ENCODE data around the gene IGHMBP2. TPM values are rescaled to one million over a fixed set of nuclear protein-coding genes. Genes with fewer than 3 reads are reported as not detected.

IGHMBP2 gene
- total RNA-seq, 1 experiment from 2014 or later = 19.3 TPM

DNA sequence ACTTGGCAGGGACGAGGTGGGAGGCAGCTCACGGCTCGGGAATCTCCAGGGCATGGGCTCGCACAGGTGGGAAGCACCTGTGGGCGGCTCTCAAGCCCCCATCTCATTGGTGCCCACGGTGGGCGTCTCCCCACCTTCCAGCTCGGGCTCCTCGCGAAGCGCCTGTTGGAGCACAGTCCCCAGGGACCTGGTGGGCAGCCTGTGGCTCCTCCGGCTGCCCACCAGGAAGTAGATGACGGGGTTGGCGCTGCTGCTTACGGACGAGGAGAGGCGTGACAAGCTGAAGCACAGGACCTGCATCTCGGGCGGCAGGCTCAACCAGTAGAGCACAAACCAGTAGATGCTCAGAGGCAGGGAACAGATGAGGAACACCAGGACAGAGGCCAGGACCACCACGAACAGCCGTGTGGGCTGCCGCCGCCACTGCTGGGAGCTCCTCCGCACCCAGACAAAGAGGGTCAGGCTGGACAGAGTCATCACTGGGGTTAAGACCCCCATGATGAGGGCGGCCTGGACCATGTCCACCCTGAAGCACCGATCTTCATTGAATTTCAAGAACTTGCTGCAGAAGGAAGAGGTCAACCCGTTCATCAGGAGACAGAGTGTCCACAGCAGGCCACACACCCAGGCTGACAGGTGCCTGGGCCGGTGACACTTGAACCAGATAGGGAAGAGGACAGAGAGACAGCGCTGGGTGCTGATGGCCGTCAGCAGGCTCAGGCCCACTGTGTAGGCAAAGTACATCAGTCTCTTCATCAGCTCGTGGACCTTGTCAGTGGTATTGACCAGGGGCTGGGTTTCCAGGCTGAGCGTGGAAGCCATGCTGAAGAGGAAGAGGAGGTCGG is 76.5 kb downstream of the IGHMBP2 start:
- intact Hi-C loops (cut with micrococcal nuclease) = no loop called here
- no peaks in the 10 kb centered on the region for H4K20me1 ChIP-seq (ENCODE audit: insufficient read depth)
- CTCF ChIA-PET = no interaction called here
- TF ChIP-seq ELF1 (IDR thresholded peaks at IDR 0.05; ENCODE audit: borderline replicate concordance, low read depth) = no peak
- TF ChIP-seq SIN3A (IDR thresholded peaks at IDR 0.05; ENCODE audit: low read depth) = no peak
- H3K4me3 ChIP-seq (replicated peaks in 1 of 2; ENCODE audit: low read depth in 1 of 2, low read length in 2 of 2) = no peak overlapping the region
- no TSS peak for BruUV-seq (replicated peaks)
- no peak overlapping the region for H3K4me2 ChIP-seq (ENCODE audit: low read length)
- RAD21 ChIA-PET (ENCODE audit: low non-redundant PET in 1 of 2, low total read pairs in 2 of 2, uncharacterized antibody in 2 of 2, unreplicated experiment in 2 of 2) = no interaction called here
- H3K9me3 ChIP-seq (ENCODE audit: control insufficient read depth in 1 of 2, insufficient read depth in 1 of 2, low read depth in 1 of 2, low read length in 2 of 2) = peaks cover 0 to 3% of the 10 kb centered on the region in 2 experiments; a peak in 1 of 4 replicates
- no peak overlapping the region for H3K27ac ChIP-seq (ENCODE audit: low read depth, low read length)
- H3K27me3 ChIP-seq (ENCODE audit: insufficient read depth, low read length) = no peaks in the 10 kb centered on the region
- POLR2A ChIA-PET = no interaction called here
- no peak overlapping the region for H2AFZ ChIP-seq (ENCODE audit: low read depth, low read length, poor library complexity, severe bottlenecking)
- H3K4me1 ChIP-seq (ENCODE audit: control insufficient read depth in 1 of 2, insufficient read depth in 2 of 2, low read length in 2 of 2) = peaks cover 0 to under 1% of the 10 kb centered on the region in 2 experiments; a peak in 1 of 4 replicates
- no peaks in the 10 kb centered on the region for H3K36me3 ChIP-seq (ENCODE audit: control insufficient read depth in 1 of 2, insufficient read depth in 2 of 2, low read length in 2 of 2)
- no peak overlapping the region for H3K9ac ChIP-seq (ENCODE audit: low read length)
- H3K79me2 ChIP-seq (ENCODE audit: insufficient read depth, low read length) = no peaks in the 10 kb centered on the region
- ATAC-seq (no peak; the same call in 1 of the 2 replicates), DNase-seq (ENCODE audit: low read depth, low spot score) (no peak)
- no peaks in the 10 kb centered on the region for H3K9me2 ChIP-seq (ENCODE audit: insufficient read depth)

DNA sequence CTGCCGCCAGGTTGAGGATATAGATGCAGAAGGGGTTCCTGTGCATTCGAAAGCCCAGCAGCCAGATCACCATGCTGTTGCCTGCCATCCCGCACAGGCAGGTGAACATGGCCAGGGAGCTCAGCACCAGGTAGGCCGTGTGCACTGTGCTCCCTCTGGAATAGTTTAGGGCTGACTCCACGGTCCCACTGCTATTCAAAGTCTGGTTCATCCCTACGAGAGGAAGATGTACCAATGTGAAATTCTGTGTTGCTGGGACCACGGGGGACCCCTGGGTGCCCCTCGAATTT is 77.0 kb downstream of the IGHMBP2 start, which contains the start of gene MRGPRD:
MRGPRD (minus strand) TSS at position 211 of the 290 bp plus-strand sequence; CDS start at position 211, 0 bp downstream.
- DNase-seq (ENCODE audit: low read depth, low spot score) = no peak
- H2AFZ ChIP-seq (ENCODE audit: low read depth, low read length, poor library complexity, severe bottlenecking) = no peak within 1 kb of the TSS
- H3K9ac ChIP-seq (ENCODE audit: low read length) = no peak within 1 kb of the TSS
- H3K4me1 ChIP-seq (ENCODE audit: control insufficient read depth in 1 of 2, insufficient read depth in 2 of 2, low read length in 2 of 2) = no peaks in the 10 kb centered on the region
- H3K9me3 ChIP-seq (ENCODE audit: control insufficient read depth in 1 of 2, insufficient read depth in 1 of 2, low read depth in 1 of 2, low read length in 2 of 2) = peaks cover 0 to 3% of the 10 kb centered on the region in 2 experiments; a peak in 1 of 4 replicates
- intact Hi-C loops (cut with micrococcal nuclease) = no loop called here
- ChIA-PET POLR2A (no interaction called here), CTCF (no interaction called here), RAD21 (ENCODE audit: low non-redundant PET in 1 of 2, low total read pairs in 2 of 2, uncharacterized antibody in 2 of 2, unreplicated experiment in 2 of 2) (no interaction called here)
- BruUV-seq (replicated peaks) = no TSS peak
- TF ChIP-seq, protein P1, sequence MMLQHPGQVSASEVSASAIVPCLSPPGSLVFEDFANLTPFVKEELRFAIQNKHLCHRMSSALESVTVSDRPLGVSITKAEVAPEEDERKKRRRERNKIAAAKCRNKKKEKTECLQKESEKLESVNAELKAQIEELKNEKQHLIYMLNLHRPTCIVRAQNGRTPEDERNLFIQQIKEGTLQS (IDR thresholded peaks at IDR 0.05) = no peak
- TF ChIP-seq, protein P2, sequence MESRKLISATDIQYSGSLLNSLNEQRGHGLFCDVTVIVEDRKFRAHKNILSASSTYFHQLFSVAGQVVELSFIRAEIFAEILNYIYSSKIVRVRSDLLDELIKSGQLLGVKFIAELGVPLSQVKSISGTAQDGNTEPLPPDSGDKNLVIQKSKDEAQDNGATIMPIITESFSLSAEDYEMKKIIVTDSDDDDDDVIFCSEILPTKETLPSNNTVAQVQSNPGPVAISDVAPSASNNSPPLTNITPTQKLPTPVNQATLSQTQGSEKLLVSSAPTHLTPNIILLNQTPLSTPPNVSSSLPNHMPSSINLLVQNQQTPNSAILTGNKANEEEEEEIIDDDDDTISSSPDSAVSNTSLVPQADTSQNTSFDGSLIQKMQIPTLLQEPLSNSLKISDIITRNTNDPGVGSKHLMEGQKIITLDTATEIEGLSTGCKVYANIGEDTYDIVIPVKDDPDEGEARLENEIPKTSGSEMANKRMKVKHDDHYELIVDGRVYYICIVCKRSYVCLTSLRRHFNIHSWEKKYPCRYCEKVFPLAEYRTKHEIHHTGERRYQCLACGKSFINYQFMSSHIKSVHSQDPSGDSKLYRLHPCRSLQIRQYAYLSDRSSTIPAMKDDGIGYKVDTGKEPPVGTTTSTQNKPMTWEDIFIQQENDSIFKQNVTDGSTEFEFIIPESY (IDR thresholded peaks at IDR 0.05; ENCODE audit: extremely low read depth, insufficient replicate concordance, low read length) = no peak
- TF ChIP-seq EGR1 (IDR thresholded peaks at IDR 0.05; ENCODE audit: low read depth) (no peak), POLR2AphosphoS5 (IDR thresholded peaks at IDR 0.05; ENCODE audit: low read depth, low read length) (no peak), FOSL1 (IDR thresholded peaks at IDR 0.05; ENCODE audit: low read depth) (no peak), JUND (IDR thresholded peaks at IDR 0.05) (no peak), CBX3 (IDR thresholded peaks at IDR 0.05; ENCODE audit: low read depth) (no peak), TCF7L2 (IDR thresholded peaks at IDR 0.05; ENCODE audit: borderline replicate concordance, extremely low read depth, insufficient read depth, insufficient read length) (no peak), RAD21 (IDR thresholded peaks at IDR 0.05; ENCODE audit: low read depth) (no peak), EZH2 (IDR thresholded peaks at IDR 0.05) (no peak)
- no peaks in the 10 kb centered on the region for H3K79me2 ChIP-seq (ENCODE audit: insufficient read depth, low read length)
- no peak for ATAC-seq
- H4K20me1 ChIP-seq (ENCODE audit: insufficient read depth) = no peaks in the 10 kb centered on the region
- no peaks in the 10 kb centered on the region for H3K36me3 ChIP-seq (ENCODE audit: control insufficient read depth in 1 of 2, insufficient read depth in 2 of 2, low read length in 2 of 2)
- no peaks in the 10 kb centered on the region for H3K9me2 ChIP-seq (ENCODE audit: insufficient read depth)
- no peak within 1 kb of the TSS for H3K4me3 ChIP-seq (replicated peaks in 1 of 2; ENCODE audit: low read depth in 1 of 2, low read length in 2 of 2)
- no peak within 1 kb of the TSS for H3K4me2 ChIP-seq (ENCODE audit: low read length)
- no peaks in the 10 kb centered on the region for H3K27me3 ChIP-seq (ENCODE audit: insufficient read depth, low read length)
- no peak within 1 kb of the TSS for H3K27ac ChIP-seq (ENCODE audit: low read depth, low read length)

Measured in HCT116 (cell line).